D721Med (cell line): Measurements from ENCODE around the gene SEC11A.
A peak's percentile ranks its signal among the peaks of the same experiment; 100 is the strongest.

Experiments used
- DNase-seq: peaks from one replicate; pipeline ENCODE4 v3.0.0; 2011; ENCODE audit warnings: low spot score; ENCODE audit not compliant: insufficient read length
- FAIRE-seq: peaks from 2 replicates; lab custom pipeline; 2011; peaks lifted over from hg19 to GRCh38; lab: Jason Lieb, UNC
- CTCF ChIP-seq: IDR thresholded peaks from 2 replicates; pipeline ENCODE4 v1.5.1; 2012; ENCODE audit warnings: mild to moderate bottlenecking, control low read depth; ENCODE audit not compliant: insufficient read depth; ENCODE audit errors: missing control alignments

Gene SEC11A

GRCh38 chr15:84716036-84716732 is at the start of gene SEC11A:
Gene SEC11A (minus strand): TSS chr15:84716139. CDS start chr15:84716075, 64 bp downstream.
- no peak for FAIRE-seq
- no peak for TF ChIP-seq CTCF
- peak; percentile 85 for DNase-seq

GRCh38 chr15:84765675-84766074 is 49.7 kb upstream of the SEC11A start:
- FAIRE-seq (no peak), DNase-seq (no peak)
- TF ChIP-seq CTCF, result no peak

GRCh38 chr15:84764989-84765388 is 49.0 kb upstream of the SEC11A start:
- DNase-seq (no peak), FAIRE-seq (no peak)
- no peak for TF ChIP-seq CTCF

GRCh38 chr15:84764585-84764984 is 48.6 kb upstream of the SEC11A start:
- TF ChIP-seq CTCF, result no peak
- FAIRE-seq (no peak), DNase-seq (no peak)

GRCh38 chr15:84762840-84763572 is 47.1 kb upstream of the SEC11A start:
- TF ChIP-seq CTCF, result no peak
- DNase-seq (no peak), FAIRE-seq (no peak)

- no peak for DNase-seq
- no peak for FAIRE-seq
- TF ChIP-seq CTCF, result no peak
These were observed 45.7 kb upstream of the SEC11A start for GRCh38 chr15:84761607-84762131.

GRCh38 chr15:84760219-84760618 is 44.3 kb upstream of the SEC11A start:
- FAIRE-seq (no peak), DNase-seq (no peak)
- no peak for TF ChIP-seq CTCF
